Retinal pigment epithelial cell (primary cell): ENCODE data around the gene IRGQ.
"Not testable (repeated sequence)": the region's sequence is repeated elsewhere in the genome, so short reads cannot be mapped to it uniquely, and the experiment has no call there.

Experiments used
- DNase-seq: peaks from one replicate; pipeline ENCODE4 v3.0.0-alpha.2; 2010; ENCODE audit warnings: low read depth
- H3K4me3 ChIP-seq: 2 replicates; pipeline ENCODE4 v1.5.1; 2011; ENCODE audit warnings: mild to moderate bottlenecking, low read length, control low read depth, moderate library complexity
- CTCF ChIP-seq: conservative IDR thresholded peaks from 2 replicates; pipeline ENCODE4 v1.5.1; 2011; ENCODE audit warnings: low read depth, low read length, control low read depth, inconsistent platforms

The IRGQ gene

DNA sequence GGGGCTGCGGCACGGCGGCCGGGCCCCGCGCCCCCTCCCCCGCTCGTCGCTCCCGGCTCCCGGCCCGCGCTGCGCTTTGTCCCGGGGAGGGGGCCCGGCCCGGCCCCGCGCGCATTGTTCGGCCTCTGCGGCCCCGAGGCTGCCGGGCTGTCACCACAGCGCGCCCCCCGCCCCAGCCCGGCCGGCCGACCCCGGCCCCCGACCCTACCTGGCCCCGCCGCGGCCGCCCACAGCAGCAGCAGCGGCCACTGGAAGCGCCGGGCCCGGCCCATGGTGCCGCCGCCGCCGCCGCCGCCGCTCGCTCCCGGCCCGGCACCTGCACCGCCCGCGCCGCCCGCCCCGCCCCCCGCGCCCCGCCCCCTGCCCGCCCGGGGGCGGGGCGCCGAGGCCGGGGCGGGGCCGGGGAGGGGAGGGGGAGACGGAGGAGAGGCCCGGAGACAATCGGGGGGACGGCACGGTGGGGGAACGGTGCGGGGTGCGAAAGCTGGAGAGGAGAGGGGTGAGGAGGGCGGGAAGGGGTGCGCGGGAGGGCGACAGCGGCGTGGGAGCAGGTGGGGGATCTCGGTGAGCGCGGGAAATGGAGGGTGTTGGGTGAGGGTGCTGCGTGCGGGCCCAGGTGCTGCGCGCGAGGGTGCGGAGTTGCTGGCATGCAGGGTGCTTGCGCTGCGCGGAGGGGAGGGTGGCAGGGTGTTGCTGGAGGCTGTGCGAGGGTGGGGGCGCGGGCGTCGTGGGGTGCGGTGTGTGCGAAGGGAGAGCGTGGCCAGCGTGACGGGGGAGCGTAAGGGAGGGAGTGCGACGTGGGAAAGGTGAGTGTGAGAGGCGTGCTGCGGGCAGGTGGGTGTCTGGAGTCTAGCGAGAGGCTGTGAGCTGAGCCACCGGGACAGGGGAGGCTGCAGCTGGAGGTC is 43.8 kb upstream of the IRGQ start, which contains the start of gene CADM4:
CADM4 (minus strand) TSS at position 332 of the 905 bp plus-strand sequence; CDS start at position 272, 60 bp downstream.
- peak within 1 kb of the TSS; percentile 70 for H3K4me3 ChIP-seq
- TF ChIP-seq CTCF, result no peak
- DNase-seq, result no peak

- H3K4me3 ChIP-seq, result peak overlapping the region; percentile 70
- DNase-seq, result no peak
- no peak for TF ChIP-seq CTCF
These were observed 43.1 kb upstream of the IRGQ start for GRCh38 chr19:43638995-43639518.

DNA sequence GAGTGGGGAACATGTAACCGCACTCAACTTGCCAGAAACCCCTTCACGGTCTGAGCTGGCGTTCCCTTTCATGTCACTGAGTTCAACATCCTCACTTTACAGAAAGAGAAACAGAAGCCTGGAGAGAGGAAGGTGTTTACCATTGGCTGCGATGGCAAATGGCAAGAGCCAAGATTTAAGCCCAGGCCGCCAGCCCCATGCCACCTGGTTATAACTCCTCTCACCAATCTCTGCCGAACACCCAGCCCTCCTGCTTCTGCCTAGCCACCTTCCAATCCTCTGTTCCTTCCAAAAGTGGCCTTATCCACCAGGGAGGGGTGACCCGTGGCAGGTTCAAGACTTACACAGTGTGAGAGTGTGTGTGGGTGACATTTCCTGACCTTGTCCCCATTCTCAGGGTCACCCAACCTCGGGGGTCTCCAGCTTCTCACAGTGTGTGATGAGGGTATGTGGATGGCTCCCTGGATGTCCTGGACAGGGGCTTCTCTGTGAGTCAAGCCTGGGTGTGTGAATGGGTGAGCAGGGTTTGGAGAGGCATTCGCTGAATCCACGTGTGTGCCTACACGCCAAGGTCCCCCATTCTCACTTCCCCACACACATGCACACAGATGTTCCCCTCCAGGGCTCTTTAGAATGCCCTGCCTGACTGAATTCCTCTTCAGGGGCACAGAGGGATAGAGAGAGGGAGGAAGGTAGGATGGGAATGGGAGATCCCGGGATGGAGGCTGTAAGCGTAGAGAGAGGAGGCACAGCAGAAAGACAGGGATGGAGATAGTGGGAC is 42.5 kb upstream of the IRGQ start:
- H3K4me3 ChIP-seq, result peak overlapping the region; percentile 70
- TF ChIP-seq CTCF, result no peak
- no peak for DNase-seq

GRCh38 chr19:43636121-43636683 is 40.3 kb upstream of the IRGQ start:
- H3K4me3 ChIP-seq, result peak overlapping the region; percentile 3
- DNase-seq, result peak; percentile 51
- no peak for TF ChIP-seq CTCF

- not testable (repeated sequence) for DNase-seq
These were observed 39.6 kb upstream of the IRGQ start for GRCh38 chr19:43635561-43635940.

DNA sequence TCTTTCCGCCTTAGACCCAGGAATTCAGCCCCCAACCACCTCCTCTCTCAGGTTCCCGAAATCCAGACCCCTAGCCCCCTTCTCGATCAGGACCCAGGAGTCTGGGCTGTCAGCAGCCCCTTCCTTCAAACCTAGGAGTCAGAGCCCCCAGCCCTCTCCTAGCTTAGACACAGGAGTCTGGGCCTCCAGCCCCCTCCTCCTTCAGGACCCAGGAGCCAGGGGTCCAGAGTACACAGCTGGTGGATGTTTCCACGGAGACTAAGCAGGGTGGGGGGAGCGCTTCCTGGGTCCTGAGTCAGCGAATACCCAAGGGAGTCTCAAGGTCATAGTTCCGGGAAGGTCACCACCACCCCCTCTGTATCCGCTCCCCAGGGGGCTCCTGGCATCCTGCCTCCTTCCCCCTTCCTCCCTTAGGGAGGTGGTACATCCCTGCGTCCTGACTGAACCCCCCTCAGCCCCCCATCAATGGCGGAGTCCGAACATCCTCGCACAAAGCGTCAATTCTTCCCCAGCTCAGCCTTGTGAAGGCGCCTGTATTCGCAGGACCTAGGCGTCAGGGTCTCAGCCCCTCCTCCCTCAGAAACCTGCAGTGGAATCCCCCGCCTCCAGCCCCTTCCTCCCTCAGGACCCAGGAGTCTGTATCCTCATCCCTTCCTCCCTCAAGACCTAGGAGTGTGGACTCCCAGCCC is 39.1 kb upstream of the IRGQ start:
- DNase-seq, result no peak
- peak overlapping the region; percentile 51 for H3K4me3 ChIP-seq
- no peak for TF ChIP-seq CTCF

More at GRCh38 chr19:43635561-43635940, 39.6 kb upstream of the IRGQ start:
- peak overlapping the region; percentile 51 for H3K4me3 ChIP-seq
